ENCODE data around the gene VEGFC.

Gene VEGFC, protein sequence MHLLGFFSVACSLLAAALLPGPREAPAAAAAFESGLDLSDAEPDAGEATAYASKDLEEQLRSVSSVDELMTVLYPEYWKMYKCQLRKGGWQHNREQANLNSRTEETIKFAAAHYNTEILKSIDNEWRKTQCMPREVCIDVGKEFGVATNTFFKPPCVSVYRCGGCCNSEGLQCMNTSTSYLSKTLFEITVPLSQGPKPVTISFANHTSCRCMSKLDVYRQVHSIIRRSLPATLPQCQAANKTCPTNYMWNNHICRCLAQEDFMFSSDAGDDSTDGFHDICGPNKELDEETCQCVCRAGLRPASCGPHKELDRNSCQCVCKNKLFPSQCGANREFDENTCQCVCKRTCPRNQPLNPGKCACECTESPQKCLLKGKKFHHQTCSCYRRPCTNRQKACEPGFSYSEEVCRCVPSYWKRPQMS

DNA sequence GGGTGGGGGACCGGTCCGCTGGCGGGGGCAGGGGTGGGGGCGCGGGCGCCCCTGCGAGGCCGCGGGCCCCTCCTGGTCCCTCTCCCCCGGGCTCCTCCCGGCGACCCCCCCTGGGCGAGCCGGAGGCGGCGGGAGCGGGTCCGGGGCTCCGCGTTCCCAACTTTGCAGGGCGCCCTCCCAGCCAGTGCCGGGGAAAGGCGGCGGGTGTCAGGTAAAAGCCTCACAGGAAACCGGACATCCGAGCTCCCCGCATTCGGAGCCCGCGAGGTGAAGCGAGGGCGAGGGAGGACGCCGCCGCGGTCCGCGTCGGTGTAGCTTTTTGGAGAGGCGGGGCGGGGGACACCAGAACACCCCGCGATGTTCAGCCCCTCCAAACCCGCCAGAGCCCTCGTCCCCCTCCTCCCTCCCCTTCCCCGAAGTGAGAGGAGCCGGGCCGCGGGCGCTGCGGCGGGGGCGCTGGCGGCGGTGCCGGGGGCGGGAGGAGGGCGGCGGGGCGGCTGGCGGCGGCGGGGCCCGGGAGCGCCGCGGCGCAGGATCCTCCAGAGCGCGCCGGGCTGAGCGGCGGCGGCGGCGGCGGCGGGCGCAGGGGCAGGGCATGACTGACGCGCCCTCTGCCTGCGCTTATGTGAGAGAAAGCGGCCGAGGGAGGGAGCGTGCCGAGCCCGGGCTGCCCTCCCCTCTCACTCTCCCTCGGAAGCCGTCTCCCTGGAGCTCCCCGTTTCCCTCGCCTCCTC, at the start of gene VEGFC:
TSS of gene VEGFC (minus strand) at position 597 of the 734 bp plus-strand sequence. CDS start 611 bp downstream, outside the sequence.
- no peak for DNase-seq

DNA sequence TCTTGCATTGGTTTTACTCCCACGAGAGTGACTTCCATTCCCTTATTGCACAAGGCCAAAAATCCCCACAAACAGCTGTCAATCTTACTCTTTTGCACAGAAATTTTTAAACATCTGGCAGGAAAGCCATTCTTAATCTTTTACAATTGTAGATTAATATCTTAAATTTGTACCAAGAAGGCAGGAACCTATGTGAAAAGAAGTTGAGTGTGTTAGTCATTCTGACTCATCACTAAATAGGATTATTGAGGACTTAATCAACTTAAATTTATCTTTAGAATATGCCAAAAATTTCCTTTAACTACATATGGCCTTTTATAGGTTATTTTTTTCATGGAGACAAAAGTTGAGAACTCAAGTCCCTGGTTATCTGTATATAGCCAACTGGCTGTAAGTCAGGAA, 49.0 kb upstream of the VEGFC start:
- DNase-seq, result no peak

DNA sequence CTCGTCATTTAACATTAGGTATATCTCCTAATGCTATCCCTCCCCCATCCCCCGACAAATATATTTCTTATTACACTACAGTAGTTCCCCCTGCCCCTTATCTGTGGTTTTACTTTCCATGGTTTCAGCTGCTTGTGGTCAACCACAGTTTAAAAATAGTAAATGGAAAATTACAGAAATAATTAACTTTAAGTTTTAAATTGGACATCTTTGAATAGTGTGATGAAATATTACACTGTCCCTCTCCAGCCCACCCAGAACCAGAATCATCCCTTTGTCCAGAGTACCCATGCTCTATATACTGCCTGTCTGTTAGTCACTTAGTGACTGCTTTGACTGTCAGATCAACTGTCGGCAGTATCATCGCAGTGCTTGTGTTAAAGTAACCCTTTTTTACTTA, 47.4 kb upstream of the VEGFC start:
- DNase-seq, result no peak

DNA sequence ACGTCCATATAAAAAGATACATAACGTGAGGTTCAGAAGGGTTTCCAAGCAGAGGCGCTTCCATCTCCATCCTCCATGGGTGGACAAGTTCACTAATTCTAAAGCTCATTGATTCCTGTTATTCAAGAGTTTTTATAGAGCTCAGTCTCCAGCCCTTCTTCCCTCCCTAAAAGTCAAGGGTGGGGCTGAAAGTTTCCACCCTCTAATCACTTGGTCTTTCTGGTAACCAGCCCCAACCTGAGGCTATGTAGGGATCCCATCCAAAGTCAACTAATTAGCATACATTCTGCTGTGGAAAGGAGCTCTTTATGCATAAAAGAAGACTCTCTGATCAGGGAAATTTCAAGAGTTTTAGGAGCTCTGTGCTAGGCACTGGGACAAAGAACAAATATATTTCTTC, 46.9 kb upstream of the VEGFC start:
- no peak for DNase-seq

DNA sequence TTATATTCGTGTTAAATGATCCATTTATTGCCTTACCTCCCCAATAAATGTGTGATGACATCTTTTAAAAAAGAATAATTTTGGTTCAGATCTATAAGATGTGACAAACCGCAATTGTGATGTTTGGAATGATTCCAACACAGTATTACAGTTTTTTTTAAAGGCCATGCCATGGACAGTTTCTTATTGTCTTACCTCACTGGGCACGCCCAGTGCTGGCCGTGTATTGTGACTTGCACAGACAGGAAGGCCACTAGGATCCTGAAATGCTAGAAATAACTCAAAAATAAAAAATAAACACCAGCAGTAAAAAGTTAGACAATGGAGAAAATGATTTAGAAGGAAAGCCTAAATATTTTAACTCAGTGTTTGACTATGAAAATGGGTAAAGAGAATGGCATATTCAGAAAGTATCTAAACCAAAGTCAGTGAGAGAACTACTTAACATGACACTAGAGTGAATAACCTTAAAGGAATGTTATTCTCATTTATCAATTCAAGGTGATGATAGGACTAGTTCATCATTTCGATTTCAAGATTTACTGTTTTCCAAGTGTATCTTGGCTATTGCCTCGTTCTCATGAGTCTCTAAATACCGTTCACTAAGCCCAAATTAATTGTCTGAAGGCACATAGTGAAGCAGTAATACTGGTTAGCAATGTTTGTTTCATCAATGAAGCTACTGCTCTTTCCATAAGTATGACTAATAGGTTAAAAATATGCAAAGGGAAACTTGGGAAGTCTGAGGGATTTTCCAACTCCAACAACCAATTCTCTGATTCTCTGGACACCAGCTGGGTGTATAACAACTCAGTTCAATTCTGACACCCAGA, 46.1 kb upstream of the VEGFC start:
- DNase-seq, result no peak

DNA sequence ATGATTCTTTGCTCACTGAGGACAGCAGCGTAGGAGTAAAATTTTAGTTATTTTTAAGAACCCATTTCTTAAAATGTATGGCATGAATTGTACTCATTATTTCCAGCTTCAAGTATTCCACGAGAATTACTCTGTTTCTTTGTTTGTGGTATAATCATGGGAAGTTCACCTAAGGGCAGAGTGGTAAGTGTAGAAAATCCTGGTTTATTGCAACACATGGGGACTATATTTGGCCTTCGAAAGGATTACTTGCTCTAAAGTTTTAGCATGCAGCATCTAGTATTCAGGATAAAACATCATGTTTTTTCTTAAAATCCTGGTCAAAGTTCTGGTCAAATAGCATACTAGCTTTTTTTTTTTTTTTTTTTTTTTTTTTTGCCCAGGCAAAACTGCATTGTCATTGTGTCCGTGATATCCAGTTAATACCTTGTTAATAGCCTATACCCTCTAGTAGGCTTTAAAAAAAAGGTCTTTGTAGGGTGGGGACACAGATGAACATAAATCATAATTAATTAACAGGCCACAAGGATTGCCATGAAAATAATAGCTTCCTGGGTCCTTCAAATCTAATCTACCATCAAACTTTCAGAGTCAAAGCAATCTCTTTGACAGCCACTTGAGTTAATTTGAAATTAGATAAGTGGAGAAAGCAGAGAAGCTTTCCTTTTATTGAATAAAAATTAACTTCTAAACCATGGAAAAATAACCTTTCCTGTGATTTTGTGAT, 44.6 kb upstream of the VEGFC start:
- no peak for DNase-seq

DNA sequence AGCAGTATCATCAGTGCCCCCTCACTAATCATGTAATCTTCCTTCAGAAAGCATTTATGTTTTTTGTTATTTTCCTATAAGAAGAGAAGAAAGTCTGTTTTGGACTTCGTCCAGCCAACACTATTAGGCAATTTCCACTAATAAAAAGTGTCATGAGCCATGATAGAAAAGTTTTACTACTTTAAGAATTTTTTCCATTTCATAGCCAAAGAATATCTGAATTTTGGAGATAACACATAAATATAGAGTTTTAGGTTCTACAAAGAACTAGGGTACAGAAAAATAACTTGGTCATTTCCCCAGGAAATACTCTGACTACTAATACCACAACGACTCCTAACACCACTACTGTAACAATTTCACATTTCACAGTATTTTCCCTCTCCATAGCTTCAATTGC, 41.8 kb upstream of the VEGFC start:
- no peak for DNase-seq

DNA sequence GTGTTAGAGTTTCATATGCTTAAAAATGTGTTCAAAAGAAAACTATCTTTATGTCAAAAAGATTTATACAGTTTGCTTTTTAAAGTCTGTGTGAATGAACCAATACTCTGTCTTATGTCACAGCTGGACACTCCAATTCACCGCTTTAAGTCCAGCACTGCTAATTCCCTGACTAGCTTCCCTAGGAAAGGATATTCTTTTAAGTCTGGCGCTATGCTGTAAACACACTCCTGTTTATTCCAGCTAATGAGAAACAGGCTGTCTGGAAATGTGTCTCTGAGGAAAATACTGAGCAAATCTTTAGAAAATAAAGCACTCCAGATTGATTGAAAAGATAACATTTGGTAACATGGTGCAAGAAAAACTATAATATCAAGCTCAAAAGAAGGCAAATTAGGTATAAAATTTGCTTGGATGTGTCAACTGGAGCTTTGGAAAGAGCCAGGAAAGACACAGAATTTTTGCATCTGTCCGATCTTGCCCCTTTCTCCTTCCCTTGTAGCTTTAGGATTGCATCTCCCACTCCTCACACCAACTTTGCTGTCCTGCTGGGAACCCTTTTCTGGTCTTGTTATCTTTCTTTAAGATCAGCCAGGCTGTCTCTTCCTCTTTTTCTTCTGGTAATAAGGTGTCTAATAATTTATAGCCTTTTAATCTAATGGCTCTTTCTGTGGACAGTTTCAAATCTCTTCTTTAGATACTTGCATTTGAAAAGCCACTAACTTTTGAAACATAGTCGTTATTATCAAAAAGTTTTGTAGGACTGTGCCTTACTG, 40.9 kb upstream of the VEGFC start:
- DNase-seq, result no peak

DNA sequence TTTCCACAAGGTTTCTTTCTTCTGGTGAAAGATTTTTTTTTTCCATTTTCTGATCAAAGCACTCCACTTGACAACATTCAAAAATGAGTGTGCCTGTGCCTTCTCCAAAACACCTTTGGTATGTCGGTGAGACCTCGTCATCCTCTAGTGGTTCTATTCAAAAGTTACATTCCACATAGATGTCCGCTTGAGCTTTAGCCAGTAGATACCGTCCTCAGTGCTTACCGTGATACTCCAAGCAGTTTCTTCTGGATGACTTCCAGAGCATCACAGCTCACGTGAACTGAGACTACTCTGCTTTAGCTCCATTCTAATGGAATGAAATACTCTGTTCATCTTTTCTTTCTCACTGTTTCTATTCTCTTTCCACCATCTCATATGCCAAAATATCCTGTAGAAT, 38.2 kb upstream of the VEGFC start:
- no peak for DNase-seq

DNA sequence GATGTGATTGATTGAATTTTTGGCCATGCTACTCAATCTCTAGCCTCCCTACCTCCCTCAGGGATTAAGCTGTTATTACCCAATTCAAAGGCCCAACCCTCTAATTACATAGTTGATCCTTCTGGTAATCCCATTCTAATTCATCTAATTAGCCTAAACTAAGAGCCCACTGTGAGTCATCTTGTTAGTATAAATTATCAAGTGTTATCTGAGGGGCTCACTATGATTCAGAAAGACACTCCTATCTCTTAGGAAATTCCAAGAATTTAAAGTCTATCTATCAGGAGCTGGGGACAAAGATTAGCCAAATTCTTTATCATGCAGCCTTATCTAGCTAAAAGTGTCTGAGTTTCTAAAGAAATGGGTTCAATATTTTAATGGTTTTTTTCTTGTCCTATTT, 32.9 kb upstream of the VEGFC start:
- no peak for DNase-seq

DNA sequence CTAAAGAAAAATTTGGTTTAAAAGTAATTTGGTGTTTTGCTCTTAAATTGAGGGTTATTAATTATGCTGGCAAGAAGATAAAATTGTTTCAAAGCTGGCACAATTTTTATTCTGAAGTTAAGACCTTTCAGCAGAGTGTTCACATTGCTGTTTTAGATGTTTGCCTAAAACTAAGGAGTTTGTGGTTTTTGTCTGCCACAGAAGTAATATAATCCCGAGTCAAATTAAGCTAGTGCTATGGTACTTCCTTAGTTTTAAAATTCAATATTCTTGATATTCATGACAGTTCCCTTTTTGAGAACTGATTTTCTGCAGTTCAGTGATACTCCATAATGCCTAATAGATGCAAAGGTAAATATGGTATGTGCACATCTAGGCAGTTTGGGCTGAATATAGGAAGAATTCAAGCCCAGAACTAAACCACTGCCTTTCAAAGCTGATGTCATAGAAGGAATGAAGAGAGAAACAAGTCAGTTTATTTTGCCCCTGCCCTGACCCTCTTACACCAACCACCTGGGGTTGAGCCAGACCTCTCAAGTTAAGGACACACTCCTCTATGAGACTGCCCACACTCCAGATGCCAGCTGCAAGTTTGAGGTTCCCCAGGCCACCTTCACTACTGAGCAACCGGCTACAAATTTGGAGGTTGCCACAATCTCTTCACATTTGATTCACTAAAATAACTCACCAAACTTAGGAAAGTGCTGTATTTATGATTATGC, 32.1 kb upstream of the VEGFC start:
- no peak for DNase-seq

DNA sequence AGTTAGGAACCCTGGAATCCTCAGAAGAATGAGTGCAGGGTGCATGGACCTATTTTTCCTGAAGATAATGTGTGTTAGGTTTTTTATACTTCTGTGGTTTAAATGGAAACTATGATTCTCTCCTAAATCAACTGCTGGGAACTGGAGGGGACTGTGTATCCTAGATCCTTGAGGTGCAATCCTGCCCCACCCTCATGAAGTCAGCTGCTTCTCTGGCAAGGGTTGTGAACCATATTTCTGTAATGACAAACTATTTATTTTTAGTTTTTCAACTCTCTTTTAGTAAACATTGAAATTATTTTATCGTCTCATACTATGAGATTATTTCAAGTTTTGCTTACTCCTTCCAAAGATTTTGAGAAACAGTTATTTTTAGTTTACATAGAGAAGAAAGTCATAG, 25.8 kb upstream of the VEGFC start:
- no peak for DNase-seq

DNA sequence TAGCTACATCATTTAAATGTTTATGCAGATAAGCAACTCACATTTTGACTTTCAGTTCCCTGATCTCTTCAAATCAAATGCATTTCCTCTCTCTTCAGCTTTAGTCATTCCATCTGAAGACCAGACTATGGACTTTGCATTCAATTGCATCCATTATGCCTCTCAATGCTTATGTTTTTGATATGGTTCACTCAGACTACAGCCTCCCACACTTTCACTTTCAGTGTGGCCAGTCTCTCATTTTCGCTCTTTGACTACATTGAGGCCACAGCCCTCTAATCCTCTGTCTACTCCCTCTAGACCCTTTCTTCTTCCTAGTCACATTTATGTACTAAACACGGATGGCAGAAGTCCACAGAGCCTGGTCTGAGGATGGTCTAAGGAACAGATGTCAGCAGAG, 24.5 kb upstream of the VEGFC start:
- no peak for DNase-seq

DNA sequence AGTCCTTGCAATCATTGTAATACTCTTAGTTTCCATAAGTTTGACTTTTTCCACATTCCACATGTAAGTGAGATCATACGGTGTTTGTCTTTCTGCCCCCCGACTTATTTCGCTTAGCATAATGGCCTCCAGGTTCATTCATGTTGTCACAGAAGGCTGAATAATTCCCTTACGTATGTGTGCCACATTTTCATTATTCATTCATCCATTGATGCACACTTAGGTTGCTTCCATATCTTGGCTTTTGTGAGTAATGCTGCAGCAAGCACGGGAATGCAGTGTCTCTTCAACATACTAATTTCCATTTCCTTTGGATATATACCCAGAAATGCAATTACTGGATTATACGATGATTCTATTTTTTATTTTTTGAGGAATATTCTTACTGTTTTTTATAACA, 22.0 kb upstream of the VEGFC start:
- DNase-seq, result no peak

DNA sequence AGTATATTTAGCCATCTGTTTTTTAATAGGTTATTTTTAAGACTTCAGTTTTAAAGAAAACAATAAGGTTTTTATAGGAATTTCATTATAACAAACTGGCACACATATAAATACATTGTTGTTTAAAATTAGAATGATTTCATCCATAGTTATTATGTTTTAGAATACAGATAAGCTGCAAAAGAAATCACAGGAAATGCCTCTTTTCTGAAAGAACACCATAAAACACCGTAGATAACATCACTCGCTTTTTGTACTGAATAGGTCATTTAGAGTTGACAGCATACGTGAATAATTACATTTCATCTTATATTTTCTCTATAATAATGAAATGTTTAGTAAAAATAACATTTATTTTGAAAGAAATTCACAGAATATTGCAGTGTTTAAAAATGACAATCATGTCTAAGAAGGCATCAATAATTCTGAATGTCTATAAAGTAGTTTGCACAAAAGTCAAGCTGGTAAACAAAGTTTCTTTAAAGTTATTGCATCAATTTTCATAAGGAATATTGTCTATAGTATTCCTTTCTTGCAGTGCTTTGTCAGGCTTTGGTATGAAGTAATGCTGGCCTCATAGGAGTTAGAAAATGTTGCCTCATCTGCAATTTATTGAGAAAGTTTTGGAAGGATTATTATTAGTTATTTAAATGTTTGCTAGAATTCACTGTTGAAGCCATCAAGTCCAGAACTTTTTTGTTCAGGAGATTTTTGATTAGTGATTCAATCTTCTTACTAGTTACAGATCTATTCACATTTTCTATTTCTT, 17.9 kb upstream of the VEGFC start:
- no peak for DNase-seq

DNA sequence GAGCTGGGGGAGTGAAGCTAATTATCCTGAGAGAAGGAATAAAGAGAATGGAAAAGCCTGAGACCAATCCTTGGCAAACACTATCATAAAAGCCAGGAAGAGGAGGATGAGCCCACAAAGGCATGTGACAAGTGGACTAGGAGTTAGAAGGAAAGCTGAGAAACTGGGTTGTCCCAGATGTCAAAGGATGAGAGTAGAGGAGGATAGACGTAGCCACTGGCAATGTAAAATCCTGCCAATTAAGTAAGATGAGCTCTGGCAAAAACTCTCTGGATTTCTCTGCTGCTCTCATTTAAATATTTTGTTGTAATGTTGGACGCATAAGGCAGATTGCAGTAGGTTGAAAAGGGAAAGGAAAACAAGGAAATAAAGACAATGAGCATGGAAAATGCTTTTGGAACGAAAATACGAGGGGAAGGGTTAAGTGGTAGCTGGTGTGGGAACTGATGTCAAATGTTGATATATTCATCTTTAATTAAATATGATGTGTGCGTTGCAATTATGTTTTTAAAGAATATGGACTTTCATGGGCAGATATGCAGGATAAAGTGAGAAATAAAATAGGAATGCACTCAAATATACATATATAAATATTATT, 14.2 kb upstream of the VEGFC start:
- no peak for DNase-seq

DNA sequence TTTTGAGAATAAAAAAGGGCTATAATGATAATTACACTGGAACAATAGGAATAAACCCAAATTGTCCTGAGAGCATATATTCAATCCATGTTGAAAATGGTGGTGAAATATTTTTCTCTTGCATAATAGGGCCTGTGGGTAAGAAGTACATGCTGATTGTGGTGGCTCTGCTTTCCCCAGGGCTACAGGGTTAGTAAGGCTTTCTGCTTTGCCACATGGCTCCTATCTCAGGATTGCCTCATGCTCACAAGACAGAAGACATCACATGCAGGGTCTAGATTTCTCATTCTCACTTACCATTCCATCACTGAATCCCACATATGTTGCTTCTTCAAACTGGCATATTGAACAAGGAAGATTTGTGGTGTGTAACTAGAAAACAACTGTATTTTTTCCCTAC, 12.4 kb upstream of the VEGFC start:
- DNase-seq, result no peak

DNA sequence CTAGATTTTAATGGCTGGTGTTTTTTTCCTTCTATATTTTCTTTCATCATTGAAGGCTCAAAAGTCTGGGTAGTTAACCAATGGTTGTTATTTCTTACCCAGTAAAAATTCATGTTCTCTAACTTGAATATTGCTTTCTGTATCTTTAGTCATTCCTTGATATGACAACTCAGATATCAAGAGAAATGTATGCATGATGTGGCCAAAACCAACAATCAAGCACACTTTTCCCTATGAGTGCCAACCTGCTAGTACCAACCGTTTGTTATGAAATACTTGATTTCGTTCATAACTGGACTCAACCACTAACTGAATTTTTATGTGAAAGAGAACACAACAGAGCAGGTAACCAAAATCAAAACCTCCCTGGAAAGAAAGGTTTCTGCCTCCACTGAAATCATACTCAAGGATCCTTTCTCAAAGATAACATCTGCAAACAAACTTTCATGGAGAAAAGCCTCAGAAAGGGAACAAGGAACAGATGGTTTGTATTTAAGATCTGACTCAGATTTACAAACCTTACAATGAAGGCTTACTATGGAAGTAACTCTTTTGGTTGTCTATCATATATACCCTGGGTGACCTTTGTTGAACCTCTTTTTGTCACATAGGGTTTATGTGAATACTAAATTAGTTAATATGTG, 8.3 kb upstream of the VEGFC start:
- no peak for DNase-seq

DNA sequence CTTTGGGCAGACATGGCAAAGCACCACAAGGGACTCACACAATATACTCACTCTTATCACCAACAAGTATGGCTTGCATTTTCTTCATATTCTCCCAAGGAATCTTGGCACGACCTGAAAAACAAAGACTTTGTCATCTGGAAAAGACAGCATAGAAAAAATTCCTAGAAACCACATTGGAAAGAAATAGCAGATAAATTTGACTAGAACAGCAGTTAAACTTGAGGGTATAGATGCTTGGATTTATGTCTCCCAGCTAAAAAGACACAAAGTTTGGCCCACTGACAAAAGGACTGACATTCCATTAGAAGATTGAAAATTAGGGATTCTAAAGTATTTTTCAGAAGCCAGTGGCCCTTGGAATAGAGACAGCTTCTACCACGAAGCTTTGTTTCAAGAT, 6.9 kb upstream of the VEGFC start:
- no peak for DNase-seq

DNA sequence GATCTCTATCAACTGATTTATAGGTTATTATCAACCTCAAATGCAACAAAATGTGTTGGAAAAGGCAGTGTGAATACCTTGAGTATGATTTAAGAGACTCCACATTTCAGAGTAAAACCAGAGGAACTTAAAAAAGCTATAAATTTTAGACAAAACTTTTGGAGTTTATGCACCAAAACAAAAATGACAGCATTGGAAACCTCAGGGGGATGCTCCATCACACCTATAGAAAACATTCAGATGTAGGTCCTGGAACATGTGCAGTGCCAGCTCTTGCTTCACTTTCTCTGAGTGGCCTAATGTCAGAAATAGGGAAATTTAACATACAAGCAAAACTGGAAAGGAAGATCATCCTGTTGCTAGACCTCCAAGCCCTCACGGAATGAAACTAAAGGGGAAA, 5.8 kb upstream of the VEGFC start:
- no peak for DNase-seq
